ENCODE results near the gene SLC25A43.

- TF ChIP-seq CTCF (IDR thresholded peaks at IDR 0.05), result no peak
- no peak for TF ChIP-seq POLR2A (IDR thresholded peaks at IDR 0.05)
Measured at GRCh38 chrX:119391279-119391678, 7.9 kb upstream of the SLC25A43 start.

Data from lower leg skin (tissue), 3 donors.